K562 (cell line): ENCODE data around the gene DGCR2. TPM values are rescaled to one million over a fixed set of nuclear protein-coding genes. Genes with fewer than 3 reads are reported as not detected.

Experiments used
- BMI1 ChIP-seq: fragments of 150-350 bp; IDR thresholded peaks from 2 replicates; pipeline ENCODE4 v1.6.1; 2014; ENCODE audit warnings: low read length
- CBX1 ChIP-seq: sonication (generic); IDR thresholded peaks from 2 replicates; pipeline ENCODE4 v1.6.1; 2016; ENCODE audit warnings: antibody characterized with exemption, low read depth, mild to moderate bottlenecking
- CBX2 ChIP-seq: fragments of 200-600 bp; sonication (generic); IDR thresholded peaks from one replicate; pipeline ENCODE4 v1.6.1; 2012; ENCODE audit warnings: mild to moderate bottlenecking, low read length, inconsistent platforms; ENCODE audit not compliant: insufficient read depth, poor library complexity, severe bottlenecking
- CTCFL ChIP-seq: IDR thresholded peaks from 2 replicates; pipeline ENCODE4 v1.6.1; 2011; ENCODE audit warnings: borderline replicate concordance, low read depth, mild to moderate bottlenecking, moderate library complexity, low read length; ENCODE audit not compliant: insufficient read depth, poor library complexity, severe bottlenecking
- GATAD2A ChIP-seq: fragments of 450-650 bp; IDR thresholded peaks from 2 replicates; pipeline ENCODE4 v1.6.1; 2017
- MAZ ChIP-seq, 2 experiments: fragments of 450-650 bp in 1 of 2; sonication (generic) in 1 of 2; formaldehyde crosslinking; IDR thresholded peaks in 1 of 2; conservative IDR thresholded peaks in 1 of 2; 2 replicates each; pipeline versions ENCODE4 v1.4.0 to v1.5.0; 2020; ENCODE audit warnings: mild to moderate bottlenecking in 1 of 2, missing genetic modification reagents in 1 of 2
- MXI1 ChIP-seq: IDR thresholded peaks from 2 replicates; pipeline ENCODE4 v1.6.1; 2011; ENCODE audit warnings: low read depth, mild to moderate bottlenecking, improper control_type of control experiment, low read length
- STAG1 ChIP-seq: sonication (generic); formaldehyde crosslinking; IDR thresholded peaks from 2 replicates; pipeline ENCODE4 v1.5.0; 2020; ENCODE audit warnings: missing genetic modification reagents, borderline replicate concordance
- STAT5A ChIP-seq: IDR thresholded peaks from 2 replicates; pipeline ENCODE4 v1.6.1; 2012; ENCODE audit warnings: low read length, inconsistent platforms, borderline replicate concordance
- THRA ChIP-seq: fragments of 450-650 bp; IDR thresholded peaks from 2 replicates; pipeline ENCODE4 v1.6.1; 2017; ENCODE audit warnings: mild to moderate bottlenecking, moderate library complexity
- ZFP1 ChIP-seq: fragments of 450-650 bp; formaldehyde crosslinking; IDR thresholded peaks from 2 replicates; pipeline ENCODE4 v1.4.0; 2020; ENCODE audit warnings: mild to moderate bottlenecking, mixed read lengths
- ZNF740 ChIP-seq, 3 experiments: fragments of 200-800 bp in 1 of 3; sonication (Bioruptor generic) in 1 of 3; sonication (generic) in 1 of 3; formaldehyde crosslinking in 1 of 3; IDR thresholded peaks; 2 replicates each; pipeline versions ENCODE4 v1.6.1 to v1.8.0; 2016 to 2022; ENCODE audit warnings: mild to moderate bottlenecking in 2 of 3, missing compliant biosample characterization in 2 of 3, missing genetic modification characterization in 2 of 3, missing genetic modification reagents in 1 of 3
- polyA plus RNA-seq, 8 experiments: library from polyadenylated mRNA; depleted of rRNA in 4 of 8; stranded (reverse) in 5 of 8; unstranded in 3 of 8; fragments of >200 nt; fragmentation: Nextera tagmentation in 2 of 8; fragmentation: Illumina TruSeq in 1 of 8; extraction: Ambion mirVana in 2 of 8; extraction: Trizol in 1 of 8; gene quantifications; 2 replicates each; pipeline versions ENCODE4 v1.2.1 to v1.2.3, GENCODE V29; 2011 to 2014; ENCODE audit warnings: inconsistent platforms in 1 of 8, missing spikeins in 1 of 8
- total RNA-seq, 7 experiments: library from RNA; depleted of rRNA in 6 of 7; stranded (reverse); fragments of >200 nt in 6 of 7; fragmentation: Illumina TruSeq in 2 of 7; extraction: Trizol in 2 of 7; gene quantifications; 2 replicates each; pipeline versions ENCODE4 v1.2.1 to v1.2.3, GENCODE V29; 2011 to 2021; ENCODE audit warnings: low replicate concordance in 1 of 7
- TF ChIP-seq, protein P1 (sequence below): fragments of 450-650 bp; formaldehyde crosslinking; IDR thresholded peaks from 2 replicates; pipeline ENCODE4 v1.4.0; 2020; ENCODE audit warnings: mild to moderate bottlenecking, mixed read lengths
- TF ChIP-seq, protein P2 (sequence below), 2 experiments: fragments of 450-650 bp; IDR thresholded peaks; 2 replicates each; pipeline ENCODE4 v1.6.1; 2018; ENCODE audit warnings: mild to moderate bottlenecking in 2 of 2, low read depth in 1 of 2; ENCODE audit not compliant: partially characterized antibody in 2 of 2
- TF ChIP-seq, protein P3 (sequence below): sonication (generic); formaldehyde crosslinking; IDR thresholded peaks from 2 replicates; pipeline ENCODE4 v1.8.0; 2022; ENCODE audit warnings: missing genetic modification reagents, mild to moderate bottlenecking, moderate library complexity, borderline replicate concordance

DGCR2 gene
- total and polyA plus RNA-seq, 9 of the 15 experiments (the other 6 are each of a cell fraction or from before 2014, with no cell fraction given): 0.69 to 101 (median 56.4) TPM

DNA sequence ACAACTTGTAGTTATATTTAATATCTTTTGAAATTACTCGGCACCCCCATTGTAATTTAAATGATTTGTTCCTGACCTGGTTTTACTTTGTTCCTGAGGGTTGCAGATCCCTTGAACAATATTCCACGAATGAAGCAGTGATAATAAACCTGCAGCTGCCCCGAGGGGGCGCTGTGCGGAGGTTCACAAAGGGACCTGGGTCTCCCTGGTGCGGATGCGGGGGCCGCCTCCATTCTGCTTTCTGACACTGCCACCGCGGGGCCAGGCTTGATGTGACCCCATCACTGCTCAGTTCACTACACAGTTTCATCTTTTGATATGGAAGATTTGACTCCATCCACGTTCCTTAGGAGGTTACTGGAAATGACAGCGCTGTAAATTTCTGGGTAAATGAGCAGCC lies 123.2 kb downstream of the DGCR2 start (continued):
- TF ChIP-seq ZNF740 (CRISPR knock-in tag; IDR thresholded peaks at IDR 0.05): no peak
- TF ChIP-seq ZNF740 (tag; IDR thresholded peaks at IDR 0.05): no peak
- no peak for TF ChIP-seq CBX2
- TF ChIP-seq CTCFL: peak; percentile 81
- TF ChIP-seq STAT5A: peak; percentile 29; the same call in 1 of the 2 replicates
- no peak for TF ChIP-seq THRA
- TF ChIP-seq ZFP1 (CRISPR knock-in tag): no peak
- peak; percentile 64 for TF ChIP-seq STAG1 (CRISPR knock-in tag)
- TF ChIP-seq, protein P1, sequence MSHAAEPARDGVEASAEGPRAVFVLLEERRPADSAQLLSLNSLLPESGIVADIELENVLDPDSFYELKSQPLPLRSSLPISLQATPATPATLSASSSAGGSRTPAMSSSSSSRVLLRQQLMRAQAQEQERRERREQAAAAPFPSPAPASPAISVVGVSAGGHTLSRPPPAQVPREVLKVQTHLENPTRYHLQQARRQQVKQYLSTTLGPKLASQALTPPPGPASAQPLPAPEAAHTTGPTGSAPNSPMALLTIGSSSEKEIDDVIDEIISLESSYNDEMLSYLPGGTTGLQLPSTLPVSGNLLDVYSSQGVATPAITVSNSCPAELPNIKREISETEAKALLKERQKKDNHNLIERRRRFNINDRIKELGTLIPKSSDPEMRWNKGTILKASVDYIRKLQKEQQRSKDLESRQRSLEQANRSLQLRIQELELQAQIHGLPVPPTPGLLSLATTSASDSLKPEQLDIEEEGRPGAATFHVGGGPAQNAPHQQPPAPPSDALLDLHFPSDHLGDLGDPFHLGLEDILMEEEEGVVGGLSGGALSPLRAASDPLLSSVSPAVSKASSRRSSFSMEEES (CRISPR knock-in tag): no peak
- TF ChIP-seq, protein P2, sequence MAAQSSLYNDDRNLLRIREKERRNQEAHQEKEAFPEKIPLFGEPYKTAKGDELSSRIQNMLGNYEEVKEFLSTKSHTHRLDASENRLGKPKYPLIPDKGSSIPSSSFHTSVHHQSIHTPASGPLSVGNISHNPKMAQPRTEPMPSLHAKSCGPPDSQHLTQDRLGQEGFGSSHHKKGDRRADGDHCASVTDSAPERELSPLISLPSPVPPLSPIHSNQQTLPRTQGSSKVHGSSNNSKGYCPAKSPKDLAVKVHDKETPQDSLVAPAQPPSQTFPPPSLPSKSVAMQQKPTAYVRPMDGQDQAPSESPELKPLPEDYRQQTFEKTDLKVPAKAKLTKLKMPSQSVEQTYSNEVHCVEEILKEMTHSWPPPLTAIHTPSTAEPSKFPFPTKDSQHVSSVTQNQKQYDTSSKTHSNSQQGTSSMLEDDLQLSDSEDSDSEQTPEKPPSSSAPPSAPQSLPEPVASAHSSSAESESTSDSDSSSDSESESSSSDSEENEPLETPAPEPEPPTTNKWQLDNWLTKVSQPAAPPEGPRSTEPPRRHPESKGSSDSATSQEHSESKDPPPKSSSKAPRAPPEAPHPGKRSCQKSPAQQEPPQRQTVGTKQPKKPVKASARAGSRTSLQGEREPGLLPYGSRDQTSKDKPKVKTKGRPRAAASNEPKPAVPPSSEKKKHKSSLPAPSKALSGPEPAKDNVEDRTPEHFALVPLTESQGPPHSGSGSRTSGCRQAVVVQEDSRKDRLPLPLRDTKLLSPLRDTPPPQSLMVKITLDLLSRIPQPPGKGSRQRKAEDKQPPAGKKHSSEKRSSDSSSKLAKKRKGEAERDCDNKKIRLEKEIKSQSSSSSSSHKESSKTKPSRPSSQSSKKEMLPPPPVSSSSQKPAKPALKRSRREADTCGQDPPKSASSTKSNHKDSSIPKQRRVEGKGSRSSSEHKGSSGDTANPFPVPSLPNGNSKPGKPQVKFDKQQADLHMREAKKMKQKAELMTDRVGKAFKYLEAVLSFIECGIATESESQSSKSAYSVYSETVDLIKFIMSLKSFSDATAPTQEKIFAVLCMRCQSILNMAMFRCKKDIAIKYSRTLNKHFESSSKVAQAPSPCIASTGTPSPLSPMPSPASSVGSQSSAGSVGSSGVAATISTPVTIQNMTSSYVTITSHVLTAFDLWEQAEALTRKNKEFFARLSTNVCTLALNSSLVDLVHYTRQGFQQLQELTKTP (IDR thresholded peaks at IDR 0.05; ENCODE audit: low read depth in 1 of 2, partially characterized antibody in 2 of 2): no peak
- TF ChIP-seq MAZ (CRISPR knock-in tag; conservative IDR thresholded peaks at IDR 0.05 in 1 of 2, IDR thresholded peaks at IDR 0.05 in 1 of 2): peak in 1 of 2 experiments; percentile 66; a peak in 2 of 4 replicates
- TF ChIP-seq MXI1: no peak
- TF ChIP-seq GATAD2A: no peak
- peak; percentile 27; the same call in 1 of the 2 replicates for TF ChIP-seq BMI1
- TF ChIP-seq CBX1: no peak
- TF ChIP-seq, protein P3, sequence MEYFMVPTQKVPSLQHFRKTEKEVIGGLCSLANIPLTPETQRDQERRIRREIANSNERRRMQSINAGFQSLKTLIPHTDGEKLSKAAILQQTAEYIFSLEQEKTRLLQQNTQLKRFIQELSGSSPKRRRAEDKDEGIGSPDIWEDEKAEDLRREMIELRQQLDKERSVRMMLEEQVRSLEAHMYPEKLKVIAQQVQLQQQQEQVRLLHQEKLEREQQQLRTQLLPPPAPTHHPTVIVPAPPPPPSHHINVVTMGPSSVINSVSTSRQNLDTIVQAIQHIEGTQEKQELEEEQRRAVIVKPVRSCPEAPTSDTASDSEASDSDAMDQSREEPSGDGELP (CRISPR knock-in tag): peak; percentile 39; the same call in 1 of the 2 replicates
